A673 (cell line): ENCODE results near the gene PRRT4. TPM values are rescaled to one million over a fixed set of nuclear protein-coding genes. Genes with fewer than 3 reads are reported as not detected.

Experiments
- BruUV-seq: library from RNA; stranded (reverse); fragments of 400-500 nt; replicated peaks from 2 replicates; lab custom pipeline; 2021; lab: Mats Ljungman, UMichigan
- CTCF ChIA-PET: fragments of 300-600 bp; sonication (Branson Sonifier 250); formaldehyde crosslinking; loops from one replicate; lab custom pipeline; 2022; ENCODE audit warnings: antibody characterized with exemption; lab: Charles Lee
- POLR2A ChIA-PET: fragments of 300-600 bp; sonication (Branson Sonifier 250); formaldehyde crosslinking; loops from one replicate; lab custom pipeline; 2022; ENCODE audit warnings: antibody characterized with exemption; ENCODE audit not compliant: low non-redundant PET; lab: Charles Lee
- DNase-seq: peaks from one replicate; pipeline ENCODE4 v3.0.0-alpha.2; 2015; ENCODE audit warnings: low spot score
- H3K27ac ChIP-seq: fragments of 200-600 bp; sonication (generic); 2 replicates; pipeline ENCODE4 v1.5.1; 2016; ENCODE audit warnings: mixed run types, low read depth, mild to moderate bottlenecking, mixed read lengths, antibody characterized with exemption, low read length; ENCODE audit not compliant: poor library complexity, severe bottlenecking
- H3K27me3 ChIP-seq: fragments of 200-600 bp; sonication (generic); replicated peaks from 2 replicates; pipeline ENCODE4 v1.6.1; 2017; ENCODE audit warnings: mixed run types, low read depth, mild to moderate bottlenecking, mixed read lengths, antibody characterized with exemption, low read length; ENCODE audit not compliant: insufficient read depth, poor library complexity
- H3K36me3 ChIP-seq: fragments of 200-600 bp; sonication (generic); 2 replicates; pipeline ENCODE4 v1.6.1; 2016; ENCODE audit warnings: mixed run types, mild to moderate bottlenecking, mixed read lengths, antibody characterized with exemption, low read length; ENCODE audit not compliant: insufficient read depth, poor library complexity, severe bottlenecking
- H3K4me1 ChIP-seq: fragments of 200-600 bp; sonication (generic); 2 replicates; pipeline ENCODE4 v1.6.1; 2017; ENCODE audit warnings: mixed run types, mild to moderate bottlenecking, mixed read lengths, antibody characterized with exemption, low read length; ENCODE audit not compliant: insufficient read depth, poor library complexity, severe bottlenecking
- H3K4me3 ChIP-seq: fragments of 200-600 bp; sonication (generic); 2 replicates; pipeline ENCODE4 v1.5.1; 2016; ENCODE audit warnings: low read depth, mixed run types, mild to moderate bottlenecking, mixed read lengths, low read length; ENCODE audit not compliant: poor library complexity, severe bottlenecking
- H3K9me3 ChIP-seq: fragments of 200-600 bp; sonication (generic); 2 replicates; pipeline ENCODE4 v1.6.1; 2016; ENCODE audit warnings: mixed run types, low read depth, mild to moderate bottlenecking, mixed read lengths, antibody characterized with exemption, low read length; ENCODE audit not compliant: poor library complexity, severe bottlenecking
- EZH2 ChIP-seq: fragments of 200-600 bp; sonication (generic); IDR thresholded peaks from 2 replicates; pipeline ENCODE4 v1.6.1; 2017; ENCODE audit warnings: borderline replicate concordance, low read depth, mild to moderate bottlenecking, mixed read lengths, antibody characterized with exemption, low read length; ENCODE audit not compliant: poor library complexity, severe bottlenecking
- intact Hi-C: fragments of 100-400 bp; cut with micrococcal nuclease; formaldehyde crosslinking; loops from one replicate; pipeline ENCODE4 v1.10.0; 2022; ENCODE audit not compliant: unreplicated experiment
- total RNA-seq: library from RNA; stranded (reverse); gene quantifications from 2 replicates; pipeline ENCODE4 v1.2.3, GENCODE V29; 2021
- TF ChIP-seq, protein P1 (sequence below): fragments of 300-800, 200-600 bp; sonication (generic); conservative IDR thresholded peaks from 2 replicates; pipeline ENCODE4 v1.5.1; 2017; ENCODE audit warnings: low read depth, mild to moderate bottlenecking, antibody characterized with exemption, low read length, moderate library complexity, mixed read lengths

Gene PRRT4
- total RNA-seq, 1 experiment from 2014 or later, result 42.4 TPM

DNA sequence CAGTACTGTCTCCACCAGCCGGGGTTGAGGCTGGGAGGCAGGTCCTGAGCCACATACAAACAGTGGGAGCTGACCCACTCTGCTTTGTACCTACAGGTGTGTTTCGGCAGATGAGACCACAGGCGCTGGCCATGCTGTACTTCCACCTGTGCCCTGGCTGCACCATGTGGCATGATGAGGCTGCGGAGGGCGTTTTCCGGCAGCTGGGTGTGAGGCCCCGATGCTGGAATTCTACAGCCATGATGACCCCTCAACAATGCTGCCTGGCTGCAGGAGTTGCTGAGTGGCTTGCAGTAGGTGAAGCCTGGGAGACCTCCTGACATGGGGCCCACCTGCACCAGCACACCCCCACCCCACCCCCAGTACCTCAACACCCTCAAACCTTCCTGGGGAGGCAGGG is 30.3 kb upstream of the PRRT4 start:
- H3K4me1 ChIP-seq, result peaks cover 10% of the 10 kb centered on the region
- H3K36me3 ChIP-seq, result peaks cover 28% of the 10 kb centered on the region
- ChIA-PET POLR2A (no interaction called here), CTCF (no interaction called here)
- H3K9me3 ChIP-seq, result no peaks in the 10 kb centered on the region
- no peak overlapping the region for H3K4me3 ChIP-seq
- no peak for DNase-seq
- BruUV-seq, result no TSS peak
- intact Hi-C loops, result no loop called here
- H3K27me3 ChIP-seq, result no peaks in the 10 kb centered on the region
- TF ChIP-seq EZH2, result no peak
- TF ChIP-seq, protein P1, sequence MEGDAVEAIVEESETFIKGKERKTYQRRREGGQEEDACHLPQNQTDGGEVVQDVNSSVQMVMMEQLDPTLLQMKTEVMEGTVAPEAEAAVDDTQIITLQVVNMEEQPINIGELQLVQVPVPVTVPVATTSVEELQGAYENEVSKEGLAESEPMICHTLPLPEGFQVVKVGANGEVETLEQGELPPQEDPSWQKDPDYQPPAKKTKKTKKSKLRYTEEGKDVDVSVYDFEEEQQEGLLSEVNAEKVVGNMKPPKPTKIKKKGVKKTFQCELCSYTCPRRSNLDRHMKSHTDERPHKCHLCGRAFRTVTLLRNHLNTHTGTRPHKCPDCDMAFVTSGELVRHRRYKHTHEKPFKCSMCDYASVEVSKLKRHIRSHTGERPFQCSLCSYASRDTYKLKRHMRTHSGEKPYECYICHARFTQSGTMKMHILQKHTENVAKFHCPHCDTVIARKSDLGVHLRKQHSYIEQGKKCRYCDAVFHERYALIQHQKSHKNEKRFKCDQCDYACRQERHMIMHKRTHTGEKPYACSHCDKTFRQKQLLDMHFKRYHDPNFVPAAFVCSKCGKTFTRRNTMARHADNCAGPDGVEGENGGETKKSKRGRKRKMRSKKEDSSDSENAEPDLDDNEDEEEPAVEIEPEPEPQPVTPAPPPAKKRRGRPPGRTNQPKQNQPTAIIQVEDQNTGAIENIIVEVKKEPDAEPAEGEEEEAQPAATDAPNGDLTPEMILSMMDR, result no peak
- H3K27ac ChIP-seq, result no peak overlapping the region

DNA sequence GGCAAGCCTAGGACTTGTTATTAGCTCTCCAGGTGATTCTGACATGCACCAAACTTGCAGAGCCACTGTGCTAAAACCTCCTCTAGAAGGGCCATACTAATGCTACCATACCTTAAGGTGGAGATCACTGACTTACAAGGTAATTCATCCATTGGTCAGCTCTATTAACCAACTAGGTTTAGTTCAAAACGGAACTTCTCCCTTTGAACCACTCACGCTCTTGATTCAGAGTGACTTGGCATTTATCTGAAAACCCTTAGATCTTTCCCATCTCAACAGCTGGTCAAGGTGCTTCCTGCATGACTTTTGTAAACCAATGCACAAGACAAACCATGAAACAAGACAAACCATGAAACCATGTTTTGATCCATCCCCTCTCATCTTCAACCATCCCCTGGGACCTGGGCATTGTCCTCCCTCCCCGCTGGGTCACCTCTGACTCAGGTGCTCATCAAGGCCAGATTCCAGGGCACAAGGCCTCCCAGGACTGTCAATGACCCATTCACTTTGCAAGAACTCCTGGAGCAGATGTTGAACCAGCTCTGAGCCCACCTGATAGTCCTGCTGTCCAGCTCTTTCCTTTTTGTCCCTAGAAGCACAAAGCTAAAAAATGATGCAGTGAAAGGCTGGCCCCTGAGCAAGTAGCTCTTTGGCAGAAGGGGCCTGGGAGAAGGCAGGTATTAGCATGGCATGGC is 29.5 kb upstream of the PRRT4 start:
- H3K9me3 ChIP-seq, result no peaks in the 10 kb centered on the region
- POLR2A ChIA-PET, result no interaction called here
- peaks cover 10% of the 10 kb centered on the region for H3K4me1 ChIP-seq
- H3K36me3 ChIP-seq, result peaks cover 21% of the 10 kb centered on the region
- no peak for DNase-seq
- TF ChIP-seq EZH2, result no peak
- TF ChIP-seq, protein P1, result no peak
- CTCF ChIA-PET, result interaction anchor here (0.6 kb wide), 1 partner anchor 36 kb away, joined by 3 read pairs; no protein-coding TSS in a partner anchor
- BruUV-seq, result no TSS peak
- H3K4me3 ChIP-seq, result no peak overlapping the region
- intact Hi-C loops, result no loop called here
- H3K27ac ChIP-seq, result no peak overlapping the region
- no peaks in the 10 kb centered on the region for H3K27me3 ChIP-seq

DNA sequence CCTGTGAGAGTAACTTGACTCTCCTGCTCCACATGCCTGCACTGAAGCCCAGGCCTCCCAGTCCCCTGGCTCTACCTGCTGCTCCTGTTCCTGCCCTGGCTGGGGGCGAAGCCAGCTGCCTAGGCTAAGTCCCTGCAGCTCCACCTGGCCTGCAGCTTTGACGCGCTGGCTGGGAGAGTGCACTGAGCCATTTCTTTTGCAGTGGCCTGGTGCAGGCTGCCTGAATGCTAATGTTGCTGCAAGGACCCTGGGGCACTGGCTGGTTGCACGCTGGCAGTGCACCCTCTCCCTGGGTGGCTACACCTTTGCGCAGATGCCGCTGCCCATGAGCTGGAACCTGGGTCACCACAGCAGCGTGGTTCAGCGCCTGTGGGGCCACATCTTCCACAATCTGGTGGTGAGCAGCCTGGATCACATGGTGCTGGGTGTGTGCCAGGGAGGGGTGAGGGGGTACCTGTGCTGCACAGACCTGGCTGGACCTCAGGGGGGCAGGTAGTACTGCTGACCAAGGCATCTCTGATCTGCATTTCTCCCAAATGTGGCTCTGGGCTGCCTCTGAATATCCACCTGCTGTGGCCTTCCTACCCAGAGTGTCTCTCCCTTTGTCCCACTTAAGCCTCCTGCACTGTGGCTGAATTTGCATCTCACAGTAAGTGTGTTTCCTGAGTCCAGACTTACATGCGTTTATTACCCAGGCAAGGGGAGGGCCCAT is 28.3 kb upstream of the PRRT4 start:
- no TSS peak for BruUV-seq
- Histone ChIP-seq H3K9me3 (no peaks in the 10 kb centered on the region), H3K36me3 (peaks cover 10% of the 10 kb centered on the region), H3K4me3 (no peak overlapping the region), H3K4me1 (peaks cover 10% of the 10 kb centered on the region), H3K27ac (no peak overlapping the region), H3K27me3 (no peaks in the 10 kb centered on the region)
- TF ChIP-seq EZH2, result no peak
- TF ChIP-seq, protein P1, result no peak
- ChIA-PET CTCF (interaction anchor here (0.7 to 1.1 kb wide), 3 partner anchors 14 to 42 kb away, joined by 3 to 9 read pairs (median 5); no protein-coding TSS in a partner anchor), POLR2A (no interaction called here)
- intact Hi-C loops, result no loop called here
- DNase-seq, result no peak
